Astrocyte (in vitro differentiated cells and primary cell): ENCODE data around the gene ZBTB38. TPM values are rescaled to one million over a fixed set of nuclear protein-coding genes. Genes with fewer than 3 reads are reported as not detected.

ENCODE experiments used
- DNase-seq: peaks from one replicate; pipeline ENCODE4 v3.0.0-alpha.2; 2010; ENCODE audit warnings: low read depth
- FAIRE-seq: peaks from 2 replicates; lab custom pipeline; 2011; peaks lifted over from hg19 to GRCh38; lab: Jason Lieb, UNC
- H2AFZ ChIP-seq: 2 replicates; pipeline ENCODE4 v1.6.0; 2012; ENCODE audit warnings: low read depth, low read length, inconsistent platforms
- H3K27ac ChIP-seq: 2 replicates; pipeline ENCODE4 v1.5.1; 2011; ENCODE audit warnings: low read depth, low read length, inconsistent platforms
- H3K27me3 ChIP-seq: 2 replicates; pipeline ENCODE4 v1.6.0; 2011; ENCODE audit warnings: low read length, inconsistent platforms; ENCODE audit not compliant: insufficient read depth
- H3K36me3 ChIP-seq: 2 replicates; pipeline ENCODE4 v1.5.1; 2011; ENCODE audit warnings: low read length, inconsistent platforms; ENCODE audit not compliant: insufficient read depth
- H3K4me1 ChIP-seq: 2 replicates; pipeline ENCODE4 v1.5.1; 2011; ENCODE audit warnings: low read length, inconsistent platforms; ENCODE audit not compliant: insufficient read depth
- H3K4me2 ChIP-seq: 2 replicates; pipeline ENCODE4 v1.6.0; 2012; ENCODE audit warnings: low read length, inconsistent platforms
- H3K4me3 ChIP-seq: 2 replicates; pipeline ENCODE4 v1.5.1; 2011; ENCODE audit warnings: low read depth, mild to moderate bottlenecking, low read length, inconsistent platforms; ENCODE audit not compliant: insufficient read depth
- H3K79me2 ChIP-seq: 2 replicates; pipeline ENCODE4 v1.6.0; 2012; ENCODE audit warnings: mild to moderate bottlenecking, low read length, inconsistent platforms; ENCODE audit not compliant: insufficient read depth
- H3K9ac ChIP-seq: 2 replicates; pipeline ENCODE4 v1.6.0; 2012; ENCODE audit warnings: mild to moderate bottlenecking, low read length, inconsistent platforms
- H3K9me3 ChIP-seq: 2 replicates; pipeline ENCODE4 v1.5.1; 2012; ENCODE audit warnings: low read depth, mild to moderate bottlenecking, low read length, inconsistent platforms; ENCODE audit not compliant: insufficient read depth
- H4K20me1 ChIP-seq: 2 replicates; pipeline ENCODE4 v1.6.0; 2012; ENCODE audit warnings: low read length, inconsistent platforms; ENCODE audit not compliant: insufficient read depth
- H3K27ac Mint-ChIP-seq: one replicate; pipeline ENCODE4 v1.8.0; 2021; ENCODE audit warnings: mild to moderate bottlenecking, mixed read lengths; ENCODE audit not compliant: unreplicated experiment
- H3K27me3 Mint-ChIP-seq: one replicate; pipeline ENCODE4 v1.8.0; 2021; ENCODE audit warnings: low read depth, mixed read lengths; ENCODE audit not compliant: unreplicated experiment
- H3K36me3 Mint-ChIP-seq: one replicate; pipeline ENCODE4 v1.8.0; 2021; ENCODE audit warnings: low read depth, mixed read lengths; ENCODE audit not compliant: unreplicated experiment
- H3K4me1 Mint-ChIP-seq: one replicate; pipeline ENCODE4 v1.8.0; 2021; ENCODE audit warnings: low read depth, mixed read lengths; ENCODE audit not compliant: unreplicated experiment
- H3K4me3 Mint-ChIP-seq: one replicate; pipeline ENCODE4 v1.8.0; 2021; ENCODE audit warnings: mild to moderate bottlenecking, moderate library complexity, mixed read lengths; ENCODE audit not compliant: unreplicated experiment
- H3K9me3 Mint-ChIP-seq: one replicate; pipeline ENCODE4 v1.8.0; 2021; ENCODE audit warnings: mild to moderate bottlenecking, mixed read lengths; ENCODE audit not compliant: unreplicated experiment
- CTCF ChIP-seq: IDR thresholded peaks from 2 replicates; pipeline ENCODE4 v1.5.1; 2011; ENCODE audit warnings: low read depth, mild to moderate bottlenecking, inconsistent platforms, low read length, moderate library complexity; ENCODE audit not compliant: insufficient read depth
- EZH2 ChIP-seq: IDR thresholded peaks from 2 replicates; pipeline ENCODE4 v1.6.1; 2012; ENCODE audit warnings: mild to moderate bottlenecking, low read length, inconsistent platforms; ENCODE audit not compliant: insufficient read depth
- total RNA-seq: library from RNA; stranded (reverse); gene quantifications from 2 replicates; pipeline ENCODE4 v1.2.1, GENCODE V29; 2021

The ZBTB38 gene
- total RNA-seq, 1 donor from 2014 or later = 57.6 TPM

- no peak for FAIRE-seq
- Histone ChIP-seq H4K20me1 (no peaks in the 10 kb centered on the region), H3K9me3 (no peaks in the 10 kb centered on the region), H2AFZ (no peak overlapping the region), H3K79me2 (peaks cover 33% of the 10 kb centered on the region), H3K27ac (no peak overlapping the region), H3K9ac (no peak overlapping the region), H3K27me3 (no peaks in the 10 kb centered on the region), H3K4me1 (peaks cover 12% of the 10 kb centered on the region), H3K4me2 (no peak overlapping the region), H3K4me3 (no peak overlapping the region), H3K36me3 (peaks cover 53% of the 10 kb centered on the region)
- Mint-ChIP-seq H3K9me3 (no peaks in the 10 kb centered on the region), H3K36me3 (peaks cover 25% of the 10 kb centered on the region), H3K27me3 (no peaks in the 10 kb centered on the region), H3K27ac (no peak overlapping the region), H3K4me3 (no peak overlapping the region), H3K4me1 (peaks cover 16% of the 10 kb centered on the region)
- no peak for TF ChIP-seq CTCF
- TF ChIP-seq EZH2 = no peak
- DNase-seq = no peak
These were observed 14.3 kb downstream of the ZBTB38 start for GRCh38 chr3:141382571-141382970.

- H3K9me3 ChIP-seq = no peaks in the 10 kb centered on the region
- TF ChIP-seq CTCF (no peak), EZH2 (no peak)
- no peak overlapping the region for H2AFZ ChIP-seq
- no peaks in the 10 kb centered on the region for H4K20me1 ChIP-seq
- Mint-ChIP-seq H3K9me3 (no peaks in the 10 kb centered on the region), H3K4me3 (no peak overlapping the region), H3K27me3 (no peaks in the 10 kb centered on the region), H3K27ac (no peak overlapping the region), H3K36me3 (peaks cover 25% of the 10 kb centered on the region), H3K4me1 (peaks cover 14% of the 10 kb centered on the region)
- H3K9ac ChIP-seq = peak overlapping the region; percentile 53
- peaks cover 14% of the 10 kb centered on the region for H3K4me1 ChIP-seq
- FAIRE-seq (no peak), DNase-seq (peak; percentile 51)
- peaks cover 24% of the 10 kb centered on the region for H3K79me2 ChIP-seq
- H3K36me3 ChIP-seq = peaks cover 55% of the 10 kb centered on the region
- H3K4me3 ChIP-seq = peak overlapping the region; percentile 1
- no peaks in the 10 kb centered on the region for H3K27me3 ChIP-seq
- H3K4me2 ChIP-seq = peak overlapping the region; percentile 73
- H3K27ac ChIP-seq = peak overlapping the region; percentile 59
These were observed 15.3 kb downstream of the ZBTB38 start for GRCh38 chr3:141383555-141384129.

- peak overlapping the region; percentile 59 for H3K27ac ChIP-seq
- peaks cover 51% of the 10 kb centered on the region for H3K36me3 ChIP-seq
- peak overlapping the region; percentile 73 for H3K4me2 ChIP-seq
- no peak for TF ChIP-seq EZH2
- TF ChIP-seq CTCF = no peak
- no peak overlapping the region for H3K4me3 Mint-ChIP-seq
- peaks cover 19% of the 10 kb centered on the region for H3K4me1 ChIP-seq
- H3K9me3 ChIP-seq = no peaks in the 10 kb centered on the region
- no peaks in the 10 kb centered on the region for H3K27me3 Mint-ChIP-seq
- peaks cover 24% of the 10 kb centered on the region for H3K79me2 ChIP-seq
- peak overlapping the region; percentile 53 for H3K9ac ChIP-seq
- no peaks in the 10 kb centered on the region for H3K27me3 ChIP-seq
- H3K4me3 ChIP-seq = no peak overlapping the region
- H3K9me3 Mint-ChIP-seq = no peaks in the 10 kb centered on the region
- H3K36me3 Mint-ChIP-seq = peaks cover 23% of the 10 kb centered on the region
- DNase-seq (peak; percentile 54), FAIRE-seq (no peak)
- no peak overlapping the region for H2AFZ ChIP-seq
- peaks cover 11% of the 10 kb centered on the region for H3K4me1 Mint-ChIP-seq
- no peak overlapping the region for H3K27ac Mint-ChIP-seq
- H4K20me1 ChIP-seq = no peaks in the 10 kb centered on the region
These were observed 15.9 kb downstream of the ZBTB38 start for GRCh38 chr3:141384157-141384556.
